Astrocyte (in vitro differentiated cells and primary cell): ENCODE data around the gene DCHS2.

Experiments
- EZH2 ChIP-seq: IDR thresholded peaks from 2 replicates; pipeline ENCODE4 v1.6.1; 2012; ENCODE audit warnings: mild to moderate bottlenecking, low read length, inconsistent platforms; ENCODE audit not compliant: insufficient read depth
- TF ChIP-seq, protein P1 (sequence below): IDR thresholded peaks from 2 replicates; pipeline ENCODE4 v1.5.1; 2011; ENCODE audit warnings: low read depth, mild to moderate bottlenecking, inconsistent platforms, low read length, moderate library complexity; ENCODE audit not compliant: insufficient read depth

DNA sequence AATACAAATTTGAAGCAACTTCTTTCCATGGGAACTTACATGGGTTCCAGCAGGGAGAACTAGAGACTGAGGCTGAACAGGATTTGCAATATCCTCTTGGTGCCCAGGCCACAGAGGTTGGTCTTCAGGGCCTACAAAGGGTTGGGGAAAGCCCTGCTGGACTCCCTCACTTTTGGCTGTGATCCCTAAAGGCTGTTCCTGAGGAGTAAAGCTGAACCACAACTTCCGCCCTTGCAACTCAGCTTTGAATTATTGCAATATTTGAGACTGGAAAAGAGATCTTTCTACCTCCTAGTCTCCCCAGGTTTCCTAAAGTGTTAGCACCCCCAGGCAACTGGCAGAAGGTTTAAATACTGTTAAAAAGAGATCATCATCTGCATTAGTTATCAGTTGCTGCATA, 26.9 kb downstream of the DCHS2 start:
- TF ChIP-seq, protein P1, sequence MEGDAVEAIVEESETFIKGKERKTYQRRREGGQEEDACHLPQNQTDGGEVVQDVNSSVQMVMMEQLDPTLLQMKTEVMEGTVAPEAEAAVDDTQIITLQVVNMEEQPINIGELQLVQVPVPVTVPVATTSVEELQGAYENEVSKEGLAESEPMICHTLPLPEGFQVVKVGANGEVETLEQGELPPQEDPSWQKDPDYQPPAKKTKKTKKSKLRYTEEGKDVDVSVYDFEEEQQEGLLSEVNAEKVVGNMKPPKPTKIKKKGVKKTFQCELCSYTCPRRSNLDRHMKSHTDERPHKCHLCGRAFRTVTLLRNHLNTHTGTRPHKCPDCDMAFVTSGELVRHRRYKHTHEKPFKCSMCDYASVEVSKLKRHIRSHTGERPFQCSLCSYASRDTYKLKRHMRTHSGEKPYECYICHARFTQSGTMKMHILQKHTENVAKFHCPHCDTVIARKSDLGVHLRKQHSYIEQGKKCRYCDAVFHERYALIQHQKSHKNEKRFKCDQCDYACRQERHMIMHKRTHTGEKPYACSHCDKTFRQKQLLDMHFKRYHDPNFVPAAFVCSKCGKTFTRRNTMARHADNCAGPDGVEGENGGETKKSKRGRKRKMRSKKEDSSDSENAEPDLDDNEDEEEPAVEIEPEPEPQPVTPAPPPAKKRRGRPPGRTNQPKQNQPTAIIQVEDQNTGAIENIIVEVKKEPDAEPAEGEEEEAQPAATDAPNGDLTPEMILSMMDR: no peak
- TF ChIP-seq EZH2: no peak
